HepG2 (cell line): Measurements from ENCODE around the gene ZNF800. TPM values are rescaled to one million over a fixed set of nuclear protein-coding genes. Genes with fewer than 3 reads are reported as not detected.
"Not testable (repeated sequence)": the region's sequence is repeated elsewhere in the genome, so short reads cannot be mapped to it uniquely, and the experiment has no call there.

Experiments used
- ATAC-seq: fragments of 200-7000 bp; cut with Tn5 transposase; 3 replicates; pipeline ENCODE4 v1.9.1; 2020; ENCODE audit warnings: mild to moderate bottlenecking, moderate library complexity
- BruUV-seq: library from RNA; stranded (reverse); fragments of 400-500 nt; replicated peaks from 2 replicates; lab custom pipeline; 2021; lab: Mats Ljungman, UMichigan
- CTCF ChIA-PET: fragments of 300-600 bp; formaldehyde crosslinking; extraction: SDS; loops from one replicate; lab custom pipeline; 2021; ENCODE audit warnings: low total read pairs, inconsistent platforms, low intra/inter-chr PET ratio; lab: Yijun Ruan, JAX
- POLR2A ChIA-PET: fragments of 350-600 bp; sonication (Branson Sonifier 250); formaldehyde crosslinking; loops from one replicate; lab custom pipeline; 2020; ENCODE audit warnings: antibody characterized with exemption, inconsistent platforms; lab: Yijun Ruan, JAX
- DNase-seq: peaks from one replicate; pipeline ENCODE4 v3.0.0-alpha.2; 2015; ENCODE audit warnings: low spot score
- FAIRE-seq: peaks from 3 replicates; lab custom pipeline; 2011; peaks lifted over from hg19 to GRCh38; lab: Jason Lieb, UNC
- H2AFZ ChIP-seq: one replicate; pipeline ENCODE4 v1.6.1; 2011; ENCODE audit warnings: low read length, inconsistent platforms
- H3K27ac ChIP-seq: fragments of 300-600 bp; 3 replicates; pipeline ENCODE4 v1.8.0; 2011; ENCODE audit warnings: mixed run types, mild to moderate bottlenecking, mixed read lengths, low read length, inconsistent platforms; ENCODE audit not compliant: insufficient read depth; ENCODE audit errors: extremely low read length
- H3K27me3 ChIP-seq, 2 experiments: fragments of 200-600 bp in 1 of 2; 2 replicates in 1 of 2; 3 replicates in 1 of 2; pipeline versions ENCODE4 v1.6.0 to v1.8.0; 2011; ENCODE audit warnings: low read length in 2 of 2, mild to moderate bottlenecking in 2 of 2, moderate library complexity in 2 of 2, inconsistent platforms in 1 of 2; ENCODE audit not compliant: insufficient read depth in 2 of 2, control insufficient read depth in 1 of 2
- H3K36me3 ChIP-seq, 2 experiments: fragments of 200-600 bp in 1 of 2; replicated peaks in 1 of 2; 2 replicates in 1 of 2; 3 replicates in 1 of 2; pipeline versions ENCODE4 v1.5.1 to v1.8.0; 2011; ENCODE audit warnings: low read length in 2 of 2, inconsistent platforms in 1 of 2; ENCODE audit not compliant: insufficient read depth in 2 of 2, control insufficient read depth in 1 of 2
- H3K4me1 ChIP-seq: 2 replicates; pipeline ENCODE4 v1.5.1; 2012; ENCODE audit warnings: low read length, inconsistent platforms; ENCODE audit not compliant: insufficient read depth
- H3K4me2 ChIP-seq: 2 replicates; pipeline ENCODE4 v1.6.0; 2011; ENCODE audit warnings: low read depth, low read length, inconsistent platforms
- H3K4me3 ChIP-seq, 3 experiments: fragments of 200-600 bp in 1 of 3; sonication (generic), shearing (Covaris generic) in 1 of 3; replicated peaks in 1 of 3; 2 replicates each; pipeline ENCODE4 v1.5.1; 2011 to 2016; ENCODE audit warnings: low read length in 3 of 3, inconsistent platforms in 2 of 3, low read depth in 2 of 3, mild to moderate bottlenecking in 2 of 3, control low read depth in 1 of 3, mixed read lengths in 1 of 3; ENCODE audit not compliant: insufficient read depth in 1 of 3
- H3K79me2 ChIP-seq: one replicate; pipeline ENCODE4 v1.6.1; 2011; ENCODE audit warnings: low read length, inconsistent platforms; ENCODE audit not compliant: insufficient read depth
- H3K9ac ChIP-seq: 2 replicates; pipeline ENCODE4 v1.6.0; 2011; ENCODE audit warnings: mild to moderate bottlenecking, low read depth, low read length, inconsistent platforms; ENCODE audit not compliant: insufficient read depth
- H3K9me3 ChIP-seq: 2 replicates; pipeline ENCODE4 v1.5.1; 2012; ENCODE audit warnings: mild to moderate bottlenecking, low read length
- H4K20me1 ChIP-seq: 2 replicates; pipeline ENCODE4 v1.6.0; 2011; ENCODE audit warnings: inconsistent platforms, mild to moderate bottlenecking, low read length, moderate library complexity; ENCODE audit not compliant: insufficient read depth
- AGO1 ChIP-seq: fragments of 200-400 bp; formaldehyde crosslinking; IDR thresholded peaks from 2 replicates; pipeline ENCODE4 v1.6.1; 2017; ENCODE audit warnings: mild to moderate bottlenecking, low read depth, low read length, moderate library complexity; ENCODE audit not compliant: poor library complexity, severe bottlenecking
- ATF7-NPFF ChIP-seq: sonication (generic); formaldehyde crosslinking; IDR thresholded peaks from 2 replicates; pipeline ENCODE4 v1.8.1; 2023; ENCODE audit warnings: mild to moderate bottlenecking, low read depth, missing genetic modification reagents, moderate library complexity
- HDAC6 ChIP-seq: fragments of 200-600 bp; sonication (generic); IDR thresholded peaks from 2 replicates; pipeline ENCODE4 v1.7.0; 2017; ENCODE audit warnings: mild to moderate bottlenecking, antibody characterized with exemption, low read length, low read depth
- KLF15 ChIP-seq: sonication (generic); formaldehyde crosslinking; IDR thresholded peaks from 2 replicates; pipeline ENCODE4 v1.8.1; 2023; ENCODE audit warnings: borderline replicate concordance, mild to moderate bottlenecking, inconsistent platforms, missing genetic modification reagents, mixed read lengths
- KLF6 ChIP-seq: IDR thresholded peaks from 2 replicates; pipeline ENCODE4 v1.8.0; 2016; ENCODE audit warnings: missing biosample characterization, missing genetic modification reagents
- MAX ChIP-seq: IDR thresholded peaks from 2 replicates; pipeline ENCODE4 v1.6.1; 2012; ENCODE audit warnings: inconsistent platforms
- RFXAP ChIP-seq: sonication (generic); formaldehyde crosslinking; IDR thresholded peaks from 2 replicates; pipeline ENCODE4 v1.4.0; 2020; ENCODE audit warnings: missing genetic modification reagents, borderline replicate concordance
- SMAD9 ChIP-seq: sonication (generic); formaldehyde crosslinking; IDR thresholded peaks from 2 replicates; pipeline ENCODE4 v1.5.1; 2020; ENCODE audit warnings: mild to moderate bottlenecking, missing genetic modification reagents
- SRF ChIP-seq: IDR thresholded peaks from 2 replicates; pipeline ENCODE4 v1.6.1; 2011; ENCODE audit warnings: mild to moderate bottlenecking, low read depth, low read length, moderate library complexity
- ZBTB1 ChIP-seq: sonication (generic); formaldehyde crosslinking; IDR thresholded peaks from 2 replicates; pipeline ENCODE4 v1.4.0; 2020; ENCODE audit warnings: missing genetic modification reagents, borderline replicate concordance
- ZFP41 ChIP-seq: sonication (generic); formaldehyde crosslinking; IDR thresholded peaks from 2 replicates; pipeline ENCODE4 v1.4.0; 2020; ENCODE audit warnings: mild to moderate bottlenecking, missing genetic modification reagents, borderline replicate concordance
- ZNF569 ChIP-seq: sonication (generic); formaldehyde crosslinking; IDR thresholded peaks from 2 replicates; pipeline ENCODE4 v1.5.0; 2020; ENCODE audit warnings: mild to moderate bottlenecking, missing genetic modification reagents, moderate library complexity, borderline replicate concordance
- WGBS: methylation state at CpG from one replicate; pipeline ENCODE4 v1.1.6; 2017; ENCODE audit warnings: low lambda C conversion rate; 5-methylcytosine and 5-hydroxymethylcytosine counted together
- in situ Hi-C: cut with HindIII; loops from 2 replicates; pipeline ENCODE4 v1.10.0; 2017; ENCODE audit warnings: low pct_unique_long_range_greater_than_20kb; ENCODE audit not compliant: extremely low pct_ligation_motif_present
- intact Hi-C: fragments of 100-400 bp; cut with micrococcal nuclease; formaldehyde crosslinking; loops from one replicate; pipeline ENCODE4 v1.10.0; 2022; ENCODE audit not compliant: unreplicated experiment
- polyA plus RNA-seq, 8 experiments: library from polyadenylated mRNA; depleted of rRNA in 3 of 8; stranded (reverse) in 7 of 8; unstranded in 1 of 8; fragments of >200 nt; fragmentation: Illumina TruSeq in 4 of 8; extraction: Trizol in 4 of 8; gene quantifications; 2 replicates each; pipeline versions ENCODE4 v1.2.1 to v1.2.3, GENCODE V29; 2011 to 2016; ENCODE audit warnings: low read depth in 4 of 8, missing spikeins in 1 of 8, mixed read lengths in 1 of 8; ENCODE audit not compliant: insufficient read depth in 1 of 8
- total RNA-seq, 5 experiments: library from RNA; depleted of rRNA; stranded (reverse); fragments of >200 nt; fragmentation: Illumina TruSeq; extraction: Trizol; gene quantifications; 2 replicates each; pipeline ENCODE4 v1.2.3, GENCODE V29; 2016; ENCODE audit warnings: low read depth in 1 of 5

Gene ZNF800
- total and polyA plus RNA-seq, 2 of the 13 experiments (the other 11 are each of a cell fraction or from before 2014, with no cell fraction given), result 7.1 to 12.7 TPM

GRCh38 chr7:127437241-127437640 is 44.7 kb upstream of the ZNF800 start (continued):
- TF ChIP-seq ZNF569 (CRISPR knock-in tag), result no peak
- TF ChIP-seq SRF, result no peak
- TF ChIP-seq ZFP41 (CRISPR knock-in tag), result no peak
- TF ChIP-seq ZBTB1, result no peak

GRCh38 chr7:127429281-127429680 is 36.8 kb upstream of the ZNF800 start:
- DNase-seq, POLR2A ChIA-PET, FAIRE-seq, H3K4me2 ChIP-seq, H3K4me1 ChIP-seq, H3K27me3 ChIP-seq, H4K20me1 ChIP-seq, intact Hi-C loops, CTCF ChIA-PET, H3K9ac ChIP-seq, H3K36me3 ChIP-seq, H3K9me3 ChIP-seq, H3K4me3 ChIP-seq, H3K27ac ChIP-seq, in situ Hi-C loops, ATAC-seq, BruUV-seq, H2AFZ ChIP-seq, H3K79me2 ChIP-seq: not testable (repeated sequence)
- WGBS, result no CpG with 5 or more reads among the region's 18 CpGs

GRCh38 chr7:127419196-127419595 is 26.7 kb upstream of the ZNF800 start:
- H3K36me3 ChIP-seq, result no peaks in the 10 kb centered on the region
- H3K4me1 ChIP-seq, result no peaks in the 10 kb centered on the region
- TF ChIP-seq RFXAP (CRISPR knock-in tag) (no peak), HDAC6 (no peak), KLF15 (CRISPR knock-in tag) (no peak), SMAD9 (CRISPR knock-in tag) (no peak), AGO1 (no peak), KLF6 (CRISPR knock-in tag) (no peak), MAX (no peak), ATF7-NPFF (CRISPR knock-in tag) (no peak)
- no peak overlapping the region for H3K9ac ChIP-seq
- no peak overlapping the region for H3K27ac ChIP-seq
- ATAC-seq, result no peak
- H3K79me2 ChIP-seq, result no peaks in the 10 kb centered on the region
- no peaks in the 10 kb centered on the region; a peak in 1 of 5 replicates for H3K27me3 ChIP-seq
- ChIA-PET CTCF (no interaction called here), POLR2A (no interaction called here)
- FAIRE-seq, result no peak
- in situ Hi-C loops (no loop called here), intact Hi-C loops (no loop called here)
- H2AFZ ChIP-seq, result no peak overlapping the region
- H3K4me3 ChIP-seq, result no peak overlapping the region
- no peak for DNase-seq
- no peaks in the 10 kb centered on the region for H3K9me3 ChIP-seq
- H3K4me2 ChIP-seq, result no peak overlapping the region
- 0% methylated on average over 2 of the region's 2 CpGs for WGBS
- BruUV-seq, result no TSS peak
- H4K20me1 ChIP-seq, result no peaks in the 10 kb centered on the region
